ENCODE measurements around the gene HOXD1. TPM values are rescaled to one million over a fixed set of nuclear protein-coding genes. Genes with fewer than 3 reads are reported as not detected.

Gene HOXD1
- total RNA-seq = 16.6 and 26.8 TPM in 2 replicates

GRCh38 chr2:176187899-176188773, at the start of gene HOXD1:
Gene HOXD1, plus strand, starts transcription at chr2:176188668. Its CDS starts 134 bp downstream, at chr2:176188802.

GRCh38 chr2:176151442-176152287, 36.8 kb upstream of the HOXD1 start, which contains the start of gene HOXD4:
Gene HOXD4, plus strand, starts transcription at chr2:176151550. Its CDS starts 84 bp downstream, at chr2:176151634.

GRCh38 chr2:176156807-176157498, 31.5 kb upstream of the HOXD1 start, which contains the start of gene HOXD3:
Gene HOXD3, plus strand, starts transcription at chr2:176157307. Its CDS starts 11,808 bp downstream, at chr2:176169115.

Small RNAs within 50 kb of the gene (small RNA-seq; reads per million reads assigned to genes)
- 8,293 reads per million, percentile 100 among the genes with 10 or more reads in this experiment for gene MIR10B

Other genes with a start within 250 kb of the HOXD1 start
- gene LNPK, start 186.4 kb upstream of the HOXD1 start, total RNA-seq = 14.1 and 27.8 TPM in 2 replicates
- not detected in 2 replicates for gene EVX2, start 104.7 kb upstream of the HOXD1 start, total RNA-seq
- gene HOXD13, start 95.9 kb upstream of the HOXD1 start, total RNA-seq = not detected in 2 replicates
- gene HOXD12, start 88.9 kb upstream of the HOXD1 start, total RNA-seq = not detected in 2 replicates
- gene HOXD11, start 81.4 kb upstream of the HOXD1 start, total RNA-seq = not detected in 2 replicates
- gene HOXD10, start 71.9 kb upstream of the HOXD1 start, total RNA-seq = 2.2 and 2.3 TPM in 2 replicates
- 11.7 and 22.5 TPM in 2 replicates for gene HOXD9, start 65.9 kb upstream of the HOXD1 start, total RNA-seq
- 22.1 and 24.8 TPM in 2 replicates for gene HOXD8, start 59.0 kb upstream of the HOXD1 start, total RNA-seq
- gene HOXD4, start 37.1 kb upstream of the HOXD1 start, total RNA-seq = 7.8 and 9.4 TPM in 2 replicates
- 13.4 and 18.0 TPM in 2 replicates for gene HOXD3, start 31.4 kb upstream of the HOXD1 start, total RNA-seq
- 25.5 and 26.3 TPM in 2 replicates for gene MTX2, start 80.8 kb downstream of the HOXD1 start, total RNA-seq

Measured in vein endothelial cell (primary cell).